Measurements from ENCODE around the gene DPP10.
"Not testable (repeated sequence)": the region's sequence is repeated elsewhere in the genome, so short reads cannot be mapped to it uniquely, and the experiment has no call there.

DPP10 gene

GRCh38 chr2:114922076-114922475, 479.6 kb downstream of the DPP10 start:
- DNase-seq (ENCODE audit: low spot score) = no peak
- Mint-ChIP-seq H3K4me3 (no peak overlapping the region), H3K27ac (no peak overlapping the region), H3K27me3 (ENCODE audit: low read depth) (no peaks in the 10 kb centered on the region), H3K4me1 (ENCODE audit: low read depth) (no peaks in the 10 kb centered on the region), H3K9me3 (peaks cover 17% of the 10 kb centered on the region), H3K36me3 (ENCODE audit: low read depth) (no peaks in the 10 kb centered on the region)

DNA sequence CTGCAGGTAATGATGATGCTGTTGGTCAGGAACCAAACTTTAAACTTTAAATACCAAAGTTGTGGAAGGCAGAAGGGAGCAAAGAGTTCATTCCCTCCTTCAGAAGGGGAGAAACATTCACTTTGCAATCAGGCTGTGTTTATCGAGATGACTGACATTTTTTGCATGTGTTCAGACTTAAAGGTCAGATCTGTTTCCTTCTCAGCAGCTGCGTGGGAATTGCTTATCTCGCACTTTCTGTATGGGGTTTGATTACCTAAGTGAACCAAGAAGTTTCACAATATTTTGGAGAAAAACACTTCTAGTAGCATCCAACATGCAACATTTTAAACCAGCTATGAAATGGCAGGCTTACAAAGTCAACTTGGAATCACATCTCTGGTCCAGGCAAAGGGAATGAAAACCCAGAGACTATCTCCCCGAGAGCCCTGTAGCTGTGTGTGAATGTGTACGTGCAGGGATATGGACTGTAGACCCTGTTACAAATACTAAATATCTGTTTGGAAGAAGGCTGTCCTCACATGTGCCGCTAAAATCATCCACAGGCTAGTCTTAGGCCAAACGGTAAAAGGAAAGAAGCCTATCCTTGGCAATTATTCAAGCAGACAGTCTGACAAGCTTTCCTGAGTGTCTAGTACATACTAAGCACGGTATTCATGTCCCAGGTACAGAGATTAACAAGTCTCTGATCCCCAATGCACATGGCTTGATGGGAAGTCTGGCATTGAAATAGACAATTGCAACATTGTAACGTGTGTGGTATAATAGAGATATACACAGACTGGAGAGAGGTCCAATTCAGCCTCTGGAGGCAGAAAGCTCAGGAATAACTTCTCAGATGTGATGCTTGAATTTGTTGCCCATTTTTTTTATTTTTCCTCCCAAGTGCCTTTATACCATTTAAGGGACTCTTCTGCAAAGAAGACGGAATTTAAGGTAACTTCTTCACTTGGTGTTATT, 483.1 kb downstream of the DPP10 start:
- no peaks in the 10 kb centered on the region for H3K36me3 Mint-ChIP-seq (ENCODE audit: low read depth)
- DNase-seq (ENCODE audit: low spot score) = no peak
- H3K27me3 Mint-ChIP-seq (ENCODE audit: low read depth) = no peaks in the 10 kb centered on the region
- peaks cover 23% of the 10 kb centered on the region for H3K9me3 Mint-ChIP-seq
- H3K4me3 Mint-ChIP-seq = no peak overlapping the region
- no peaks in the 10 kb centered on the region for H3K4me1 Mint-ChIP-seq (ENCODE audit: low read depth)
- no peak overlapping the region for H3K27ac Mint-ChIP-seq

GRCh38 chr2:114926303-114926702, 483.9 kb downstream of the DPP10 start:
- no peak overlapping the region for H3K27ac Mint-ChIP-seq
- H3K9me3 Mint-ChIP-seq = peaks cover 23% of the 10 kb centered on the region
- no peaks in the 10 kb centered on the region for H3K36me3 Mint-ChIP-seq (ENCODE audit: low read depth)
- no peaks in the 10 kb centered on the region for H3K27me3 Mint-ChIP-seq (ENCODE audit: low read depth)
- no peak for DNase-seq (ENCODE audit: low spot score)
- no peaks in the 10 kb centered on the region for H3K4me1 Mint-ChIP-seq (ENCODE audit: low read depth)
- H3K4me3 Mint-ChIP-seq = no peak overlapping the region

- Mint-ChIP-seq H3K4me3 (no peak overlapping the region), H3K36me3 (ENCODE audit: low read depth) (no peaks in the 10 kb centered on the region), H3K27ac (no peak overlapping the region), H3K4me1 (ENCODE audit: low read depth) (no peaks in the 10 kb centered on the region), H3K9me3 (peaks cover 39% of the 10 kb centered on the region), H3K27me3 (ENCODE audit: low read depth) (no peaks in the 10 kb centered on the region)
- DNase-seq (ENCODE audit: low spot score) = no peak
Measured at GRCh38 chr2:114929225-114929624, 486.8 kb downstream of the DPP10 start.

DNA sequence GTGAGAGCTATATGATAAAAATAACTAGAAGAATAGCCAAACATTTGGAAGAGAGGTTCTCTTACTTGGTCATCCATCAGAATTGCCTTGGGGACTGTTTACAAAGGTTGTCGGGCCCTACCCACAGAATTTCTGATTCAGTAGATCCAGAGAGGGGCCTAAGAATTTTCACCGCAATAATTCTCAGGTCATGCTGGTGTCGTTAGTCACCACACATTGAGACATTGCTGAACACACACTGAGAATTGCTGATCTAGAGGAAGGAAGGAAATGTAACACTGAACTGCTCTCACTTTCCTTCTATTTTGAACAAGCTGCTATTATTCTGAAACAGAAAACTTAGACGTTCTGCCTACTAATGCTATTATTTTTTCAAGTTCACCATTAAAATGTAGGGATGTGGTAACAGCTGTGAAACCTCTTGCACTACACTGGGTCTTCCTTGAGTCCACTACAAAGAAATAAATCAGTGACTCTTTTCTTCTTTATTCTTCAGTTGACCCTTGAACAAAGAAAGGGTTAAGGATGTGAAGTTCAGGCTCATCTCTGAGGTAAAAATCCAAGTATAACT, 491.3 kb downstream of the DPP10 start:
- Mint-ChIP-seq H3K4me3 (no peak overlapping the region), H3K4me1 (ENCODE audit: low read depth) (no peaks in the 10 kb centered on the region), H3K9me3 (peaks cover 40% of the 10 kb centered on the region), H3K27me3 (ENCODE audit: low read depth) (no peaks in the 10 kb centered on the region), H3K27ac (no peak overlapping the region), H3K36me3 (ENCODE audit: low read depth) (no peaks in the 10 kb centered on the region)
- no peak for DNase-seq (ENCODE audit: low spot score)

DNA sequence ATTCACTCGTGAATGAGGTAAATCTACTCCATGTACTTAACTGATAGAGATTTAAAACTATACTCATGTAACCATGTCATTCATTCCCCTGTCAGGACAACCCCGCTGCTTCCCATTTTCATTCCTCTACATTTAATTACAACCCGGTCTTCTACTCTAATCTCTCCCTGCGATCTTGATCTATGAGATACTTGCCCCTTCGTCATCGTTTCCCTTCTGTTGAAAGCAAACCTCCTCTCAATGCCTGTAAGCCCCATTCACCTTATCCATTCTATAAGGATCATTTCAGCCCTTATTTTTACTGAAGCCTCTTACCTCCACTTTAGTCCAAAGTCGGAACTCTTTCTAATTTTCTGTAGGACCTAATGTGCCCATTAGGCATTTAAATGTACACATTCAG, 492.6 kb downstream of the DPP10 start:
- peaks cover 37% of the 10 kb centered on the region for H3K9me3 Mint-ChIP-seq
- no peak overlapping the region for H3K4me3 Mint-ChIP-seq
- DNase-seq (ENCODE audit: low spot score) = no peak
- H3K27ac Mint-ChIP-seq = no peak overlapping the region
- H3K36me3 Mint-ChIP-seq (ENCODE audit: low read depth) = no peaks in the 10 kb centered on the region
- no peaks in the 10 kb centered on the region for H3K27me3 Mint-ChIP-seq (ENCODE audit: low read depth)
- H3K4me1 Mint-ChIP-seq (ENCODE audit: low read depth) = no peaks in the 10 kb centered on the region

GRCh38 chr2:114937366-114937930, 495.0 kb downstream of the DPP10 start:
- H3K4me3 Mint-ChIP-seq = no peak overlapping the region
- H3K9me3 Mint-ChIP-seq = peaks cover 34% of the 10 kb centered on the region
- no peak overlapping the region for H3K27ac Mint-ChIP-seq
- no peak for DNase-seq (ENCODE audit: low spot score)
- H3K36me3 Mint-ChIP-seq (ENCODE audit: low read depth) = no peaks in the 10 kb centered on the region
- H3K27me3 Mint-ChIP-seq (ENCODE audit: low read depth) = no peaks in the 10 kb centered on the region
- no peaks in the 10 kb centered on the region for H3K4me1 Mint-ChIP-seq (ENCODE audit: low read depth)

GRCh38 chr2:114940785-114941458, 498.5 kb downstream of the DPP10 start:
- Mint-ChIP-seq H3K36me3 (ENCODE audit: low read depth) (no peaks in the 10 kb centered on the region), H3K4me3 (no peak overlapping the region), H3K27me3 (ENCODE audit: low read depth) (no peaks in the 10 kb centered on the region), H3K4me1 (ENCODE audit: low read depth) (no peaks in the 10 kb centered on the region), H3K9me3 (peaks cover 21% of the 10 kb centered on the region), H3K27ac (no peak overlapping the region)
- DNase-seq (ENCODE audit: low spot score) = no peak

- Mint-ChIP-seq H3K4me3 (no peak overlapping the region), H3K9me3 (peaks cover 8% of the 10 kb centered on the region), H3K36me3 (ENCODE audit: low read depth) (no peaks in the 10 kb centered on the region), H3K27ac (no peak overlapping the region), H3K4me1 (ENCODE audit: low read depth) (no peaks in the 10 kb centered on the region), H3K27me3 (ENCODE audit: low read depth) (no peaks in the 10 kb centered on the region)
- DNase-seq (ENCODE audit: low spot score) = no peak
Measured at GRCh38 chr2:114949228-114949804, 506.9 kb downstream of the DPP10 start.

- Mint-ChIP-seq H3K4me1 (ENCODE audit: low read depth) (no peaks in the 10 kb centered on the region), H3K27me3 (ENCODE audit: low read depth) (no peaks in the 10 kb centered on the region), H3K36me3 (ENCODE audit: low read depth) (no peaks in the 10 kb centered on the region), H3K9me3 (peaks cover 16% of the 10 kb centered on the region), H3K4me3 (no peak overlapping the region), H3K27ac (no peak overlapping the region)
- no peak for DNase-seq (ENCODE audit: low spot score)
Measured at GRCh38 chr2:114960389-114960788, 517.9 kb downstream of the DPP10 start.

GRCh38 chr2:114962532-114962931, 520.1 kb downstream of the DPP10 start:
- H3K4me3 Mint-ChIP-seq = no peak overlapping the region
- H3K27ac Mint-ChIP-seq = no peak overlapping the region
- H3K4me1 Mint-ChIP-seq (ENCODE audit: low read depth) = no peaks in the 10 kb centered on the region
- no peaks in the 10 kb centered on the region for H3K27me3 Mint-ChIP-seq (ENCODE audit: low read depth)
- no peaks in the 10 kb centered on the region for H3K36me3 Mint-ChIP-seq (ENCODE audit: low read depth)
- no peak for DNase-seq (ENCODE audit: low spot score)
- peaks cover 16% of the 10 kb centered on the region for H3K9me3 Mint-ChIP-seq

DNA sequence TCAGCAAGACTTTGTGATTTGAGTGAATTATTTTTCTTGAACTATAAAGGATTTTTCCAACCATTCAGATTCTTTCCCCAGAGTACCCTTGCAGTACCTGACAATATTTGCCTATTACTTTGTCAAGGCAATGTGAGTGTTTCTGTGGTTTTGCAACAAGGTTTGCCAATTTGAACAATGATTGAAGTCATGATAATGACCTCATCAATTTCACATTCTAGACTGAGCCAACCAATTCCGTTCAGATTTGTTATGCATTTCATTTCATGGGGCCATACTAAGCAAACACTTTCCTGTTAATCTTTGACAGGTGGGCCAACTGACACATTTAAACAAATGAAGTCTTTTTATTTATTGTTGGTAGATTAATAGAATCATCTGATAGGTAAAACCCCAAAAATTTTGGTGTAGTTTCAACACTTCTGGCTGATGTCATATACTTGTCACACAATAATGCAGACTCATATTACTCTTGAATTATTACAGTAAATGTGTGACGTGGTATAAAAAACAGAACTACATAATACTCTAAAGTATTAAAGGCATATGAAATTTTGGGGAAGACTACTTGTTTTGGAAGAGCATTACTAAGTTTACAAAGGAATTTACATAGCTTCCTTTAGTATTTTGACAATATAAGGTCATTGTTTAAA, 526.4 kb downstream of the DPP10 start:
- H3K9me3 Mint-ChIP-seq = peaks cover 21% of the 10 kb centered on the region
- no peak for DNase-seq (ENCODE audit: low spot score)
- H3K27me3 Mint-ChIP-seq (ENCODE audit: low read depth) = no peaks in the 10 kb centered on the region
- no peak overlapping the region for H3K4me3 Mint-ChIP-seq
- no peaks in the 10 kb centered on the region for H3K36me3 Mint-ChIP-seq (ENCODE audit: low read depth)
- H3K27ac Mint-ChIP-seq = no peak overlapping the region
- no peaks in the 10 kb centered on the region for H3K4me1 Mint-ChIP-seq (ENCODE audit: low read depth)

GRCh38 chr2:115004321-115004720, 561.9 kb downstream of the DPP10 start:
- H3K9me3 Mint-ChIP-seq = peaks cover 23% of the 10 kb centered on the region
- not testable (repeated sequence) for H3K27ac Mint-ChIP-seq; H3K27me3 Mint-ChIP-seq (ENCODE audit: low read depth); H3K4me3 Mint-ChIP-seq; DNase-seq (ENCODE audit: low spot score); H3K36me3 Mint-ChIP-seq (ENCODE audit: low read depth); H3K4me1 Mint-ChIP-seq (ENCODE audit: low read depth)

All from T-helper 2 cell treated with Interferon-gamma antibody and Interleukin-4, amounts not matched to agents 5 μg/mL and 100 μg/mL, for 36 hours (primary cell).